CD14-positive monocyte (primary cell): Measurements from ENCODE around the gene GRHL1. TPM values are rescaled to one million over a fixed set of nuclear protein-coding genes. Genes with fewer than 3 reads are reported as not detected.

Source experiments
- DNase-seq, 3 donors: peaks; one replicate each; pipeline ENCODE4 v3.0.0-alpha.2; 2011 to 2022
- H2AFZ ChIP-seq: 2 replicates; pipeline ENCODE4 v1.6.0; 2012; ENCODE audit warnings: mild to moderate bottlenecking, low read depth, low read length, inconsistent platforms; ENCODE audit not compliant: insufficient read depth, poor library complexity, severe bottlenecking
- H3K27ac ChIP-seq, 2 donors: 1 replicate in 1 of 2; 2 replicates in 1 of 2; pipeline ENCODE4 v1.5.1; 2012 to 2013; ENCODE audit warnings: low read length in 2 of 2, control low read depth in 1 of 2, inconsistent platforms in 1 of 2, low read depth in 1 of 2, mild to moderate bottlenecking in 1 of 2
- H3K27me3 ChIP-seq, 2 donors: one replicate each; pipeline versions ENCODE4 v1.6.0 to v1.6.1; 2011 to 2013; ENCODE audit warnings: low read length in 2 of 2; ENCODE audit not compliant: control insufficient read depth in 2 of 2, insufficient read depth in 2 of 2
- H3K36me3 ChIP-seq, 2 donors: replicated peaks in 1 of 2; 1 replicate in 1 of 2; 2 replicates in 1 of 2; pipeline versions ENCODE4 v1.5.1 to v1.6.1; 2012 to 2013; ENCODE audit warnings: low read length in 2 of 2, control low read depth in 1 of 2, inconsistent platforms in 1 of 2, mild to moderate bottlenecking in 1 of 2; ENCODE audit not compliant: insufficient read depth in 2 of 2, control insufficient read depth in 1 of 2
- H3K4me1 ChIP-seq, 2 donors: 1 replicate in 1 of 2; 2 replicates in 1 of 2; pipeline versions ENCODE4 v1.5.1 to v1.6.1; 2012 to 2013; ENCODE audit warnings: low read length in 2 of 2, control low read depth in 1 of 2, inconsistent platforms in 1 of 2, mild to moderate bottlenecking in 1 of 2, moderate library complexity in 1 of 2; ENCODE audit not compliant: insufficient read depth in 2 of 2, control insufficient read depth in 1 of 2
- H3K4me2 ChIP-seq: replicated peaks from 2 replicates; pipeline ENCODE3; 2012; ENCODE audit warnings: low read length, moderate library complexity, mild to moderate bottlenecking; ENCODE audit not compliant: poor library complexity, severe bottlenecking; ENCODE audit errors: extremely low read depth
- H3K4me3 ChIP-seq, 3 experiments: fragments of 200-600 bp in 1 of 3; sonication (generic) in 1 of 3; replicated peaks in 1 of 3; 1 replicate in 2 of 3; 2 replicates in 1 of 3; pipeline ENCODE4 v1.5.1; 2011 to 2013; ENCODE audit warnings: low read length in 3 of 3, mild to moderate bottlenecking in 3 of 3, control low read depth in 2 of 3, low read depth in 2 of 3, inconsistent platforms in 1 of 3, moderate library complexity in 1 of 3
- H3K79me2 ChIP-seq: 2 replicates; pipeline ENCODE4 v1.6.0; 2012; ENCODE audit warnings: mild to moderate bottlenecking, control low read depth, inconsistent platforms, low read length, moderate library complexity; ENCODE audit not compliant: insufficient read depth
- H3K9ac ChIP-seq: 2 replicates; pipeline ENCODE4 v1.6.0; 2017; ENCODE audit warnings: low read length, mild to moderate bottlenecking; ENCODE audit not compliant: insufficient read depth, poor library complexity, severe bottlenecking
- H3K9me3 ChIP-seq, 2 donors: replicated peaks in 1 of 2; 1 replicate in 1 of 2; 2 replicates in 1 of 2; pipeline versions ENCODE4 v1.5.1 to v1.6.1; 2012 to 2013; ENCODE audit warnings: low read length in 2 of 2, control low read depth in 1 of 2; ENCODE audit not compliant: control insufficient read depth in 1 of 2, insufficient read depth in 1 of 2
- H4K20me1 ChIP-seq: 2 replicates; pipeline ENCODE4 v1.6.0; 2012; ENCODE audit warnings: mild to moderate bottlenecking, low read length, control low read depth, moderate library complexity; ENCODE audit not compliant: insufficient read depth
- H3K27ac Mint-ChIP-seq, 7 donors: one replicate each; pipeline ENCODE4 v1.8.0; 2020; ENCODE audit warnings: mild to moderate bottlenecking in 7 of 7, mixed read lengths in 7 of 7, moderate library complexity in 6 of 7, inconsistent platforms in 2 of 7
- H3K27me3 Mint-ChIP-seq, 3 donors: one replicate each; pipeline ENCODE4 v1.8.0; 2021 to 2022; ENCODE audit warnings: low read depth in 3 of 3, mild to moderate bottlenecking in 3 of 3, mixed read lengths in 3 of 3, moderate library complexity in 3 of 3, inconsistent platforms in 1 of 3
- H3K36me3 Mint-ChIP-seq, 2 donors: one replicate each; pipeline ENCODE4 v1.8.0; 2020; ENCODE audit warnings: mixed read lengths in 2 of 2, inconsistent platforms in 1 of 2, mild to moderate bottlenecking in 1 of 2
- H3K4me1 Mint-ChIP-seq: one replicate; pipeline ENCODE4 v1.8.0; 2020; ENCODE audit warnings: mild to moderate bottlenecking, mixed read lengths
- H3K4me3 Mint-ChIP-seq, 2 donors: one replicate each; pipeline ENCODE4 v1.8.0; 2020; ENCODE audit warnings: mild to moderate bottlenecking in 2 of 2, mixed read lengths in 2 of 2, moderate library complexity in 1 of 2
- H3K9me3 Mint-ChIP-seq, 7 donors: one replicate each; pipeline ENCODE4 v1.8.0; 2020 to 2022; ENCODE audit warnings: mixed read lengths in 7 of 7, mild to moderate bottlenecking in 6 of 7, moderate library complexity in 6 of 7, inconsistent platforms in 2 of 7
- CTCF ChIP-seq: fragments of 200-600 bp; IDR thresholded peaks from one replicate; pipeline ENCODE4 v1.8.0; 2022; ENCODE audit warnings: antibody characterized with exemption, mild to moderate bottlenecking
- WGBS: methylation state at CpG from one replicate; pipeline ENCODE4 v1.1.5; 2013; ENCODE audit warnings: missing lambda C conversion rate; ENCODE audit not compliant: insufficient coverage; 5-methylcytosine and 5-hydroxymethylcytosine counted together
- intact Hi-C, 2 donors: fragments of 100-400 bp; cut with micrococcal nuclease; formaldehyde crosslinking; loops; one replicate each; pipeline versions ENCODE4 v1.15.0 to v1.15.1; 2023
- polyA plus RNA-seq, 3 donors: library from polyadenylated mRNA; depleted of rRNA in 1 of 3; unstranded in 2 of 3; stranded (reverse) in 1 of 3; fragments of 300-500 nt in 2 of 3; fragments of >200 nt in 1 of 3; fragmentation: Illumina TruSeq in 2 of 3; gene quantifications; 1 replicate in 2 of 3; 2 replicates in 1 of 3; pipeline ENCODE4 v1.2.3, GENCODE V29; 2012 to 2021

GRHL1 gene
- polyA plus RNA-seq, 3 donors = 0.08 TPM; not detected in 2

DNA sequence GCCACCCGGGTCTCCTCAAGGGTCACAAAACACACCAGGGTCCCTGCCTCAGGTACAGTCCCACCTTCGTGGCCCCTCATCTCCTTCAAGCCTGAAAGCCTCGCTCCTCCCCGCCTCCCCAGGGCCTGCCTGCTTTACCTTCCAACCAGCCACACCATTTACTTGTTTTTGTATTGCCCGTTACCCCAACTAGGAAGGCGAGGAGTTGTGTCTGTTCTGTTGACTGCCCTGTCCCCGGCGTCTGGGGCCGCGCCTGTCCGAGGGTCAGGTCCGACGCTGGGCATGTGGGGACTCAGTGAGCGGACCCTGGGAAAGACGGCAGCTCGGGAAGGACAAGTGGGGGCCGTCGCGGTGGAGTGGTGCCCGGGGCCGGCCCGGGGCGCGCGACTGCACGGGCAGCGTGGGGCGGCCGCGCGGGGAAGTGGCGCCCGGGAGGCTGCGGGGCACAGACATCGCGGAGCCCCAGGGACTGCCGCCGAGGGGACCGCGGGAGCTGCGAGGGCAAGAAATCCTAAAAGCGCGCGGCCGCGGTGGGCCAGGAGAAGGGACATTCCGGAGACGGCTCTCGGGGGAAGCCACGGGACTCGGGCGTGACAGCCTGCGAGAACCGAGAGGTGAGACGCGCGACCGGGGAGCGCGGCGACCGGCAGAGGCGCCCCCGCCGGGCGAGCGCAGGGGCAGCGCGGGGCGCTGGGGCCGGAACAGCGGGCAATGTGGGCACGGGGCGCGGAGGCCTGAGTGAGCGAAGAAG lies 797 bp upstream of the GRHL1 start:
- Mint-ChIP-seq H3K4me1 (peaks cover 13% of the 10 kb centered on the region), H3K27ac (peak overlapping the region in 3 of 7 donors; percentile 50 to 76 (median 75)), H3K36me3 (peaks cover 9 to 15% of the 10 kb centered on the region in 2 donors), H3K4me3 (peak overlapping the region; percentile 83 to 91), H3K9me3 (peaks cover 0 to 12% (median 3%) of the 10 kb centered on the region in 7 donors), H3K27me3 (peaks cover 57 to 79% (median 72%) of the 10 kb centered on the region in 3 donors)
- no peak for TF ChIP-seq CTCF
- intact Hi-C loops = loop anchor here (10.0 kb wide), 1 partner anchor 494 kb away; the partner anchor contains the start of gene ODC1 (in 2 of the 2)
- Histone ChIP-seq H3K4me2 (peak overlapping the region; percentile 87), H2AFZ (peak overlapping the region; percentile 88), H4K20me1 (no peaks in the 10 kb centered on the region), H3K4me3 (peak overlapping the region; percentile 37 to 78 (median 46)), H3K27ac (no peak overlapping the region), H3K79me2 (no peaks in the 10 kb centered on the region), H3K27me3 (peaks cover 38 to 63% of the 10 kb centered on the region in 2 donors), H3K36me3 (no peaks in the 10 kb centered on the region), H3K4me1 (peaks cover 9 to 13% of the 10 kb centered on the region in 2 donors), H3K9ac (peak overlapping the region; percentile 67), H3K9me3 (no peaks in the 10 kb centered on the region)
- peak; percentile 21 to 59 (median 40) for DNase-seq
- 4% methylated on average over 72 of the region's 76 CpGs for WGBS

DNA sequence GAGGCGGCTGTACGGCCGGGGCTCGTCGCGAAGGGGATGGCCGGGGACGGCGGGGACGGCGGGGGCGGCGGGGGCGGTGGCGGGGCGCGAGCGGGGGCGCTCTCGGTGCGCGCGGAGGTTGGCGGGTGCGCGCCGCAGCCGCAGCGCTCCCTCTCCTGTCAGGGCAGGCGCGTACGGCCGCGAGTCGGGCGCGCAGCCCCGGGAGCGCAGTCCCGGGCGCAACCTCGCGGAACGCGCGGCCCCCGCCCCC lies 296 bp upstream of the GRHL1 start:
- Histone ChIP-seq H3K36me3 (no peaks in the 10 kb centered on the region), H2AFZ (peak overlapping the region; percentile 88), H3K27me3 (peaks cover 38 to 63% of the 10 kb centered on the region in 2 donors), H4K20me1 (no peaks in the 10 kb centered on the region), H3K4me2 (peak overlapping the region; percentile 87), H3K4me3 (peak overlapping the region; percentile 37 to 78 (median 46)), H3K27ac (no peak overlapping the region), H3K9ac (peak overlapping the region; percentile 67), H3K9me3 (no peaks in the 10 kb centered on the region), H3K4me1 (peaks cover 9 to 13% of the 10 kb centered on the region in 2 donors), H3K79me2 (no peaks in the 10 kb centered on the region)
- Mint-ChIP-seq H3K4me1 (peaks cover 13% of the 10 kb centered on the region), H3K27ac (no peak overlapping the region), H3K4me3 (peak overlapping the region; percentile 83 to 91), H3K9me3 (peaks cover 0 to 12% (median 3%) of the 10 kb centered on the region in 7 donors), H3K36me3 (peaks cover 9 to 15% of the 10 kb centered on the region in 2 donors), H3K27me3 (peaks cover 57 to 76% (median 68%) of the 10 kb centered on the region in 3 donors)
- DNase-seq = no peak
- 0% methylated on average over 42 of the region's 47 CpGs for WGBS
- intact Hi-C loops = loop anchor here (10.0 kb wide), 1 partner anchor 494 kb away; the partner anchor contains the start of gene ODC1 (in 2 of the 2)
- TF ChIP-seq CTCF = no peak
